GM12873 (cell line): ENCODE results near the gene PIK3R5.

Experiments used
- CTCF ChIP-seq: IDR thresholded peaks from 2 replicates; pipeline ENCODE4 v1.5.1; 2012; ENCODE audit warnings: low read depth, mild to moderate bottlenecking, moderate library complexity, low read length, control low read depth; ENCODE audit not compliant: insufficient read depth; ENCODE audit errors: missing control alignments

The PIK3R5 gene

GRCh38 chr17:8940866-8941471 lies 24.5 kb downstream of the PIK3R5 start:
- no peak for TF ChIP-seq CTCF

GRCh38 chr17:8939496-8940334 lies 25.8 kb downstream of the PIK3R5 start:
- TF ChIP-seq CTCF: no peak

GRCh38 chr17:8938933-8939332 lies 26.6 kb downstream of the PIK3R5 start:
- no peak for TF ChIP-seq CTCF

- TF ChIP-seq CTCF: no peak
Measured at GRCh38 chr17:8935191-8935590, 30.3 kb downstream of the PIK3R5 start.

- TF ChIP-seq CTCF: no peak
Measured at GRCh38 chr17:8934346-8934745, 31.2 kb downstream of the PIK3R5 start.

- TF ChIP-seq CTCF: no peak
Measured at GRCh38 chr17:8930649-8931048, 34.9 kb downstream of the PIK3R5 start.

GRCh38 chr17:8928347-8928746 lies 37.2 kb downstream of the PIK3R5 start:
- no peak for TF ChIP-seq CTCF
